NCI-H1436 (cell line): Measurements from ENCODE around the gene SOX13.

Experiments used
- DNase-seq: peaks from one replicate; lab custom pipeline; 2025; lab: John Stamatoyannopoulos, UW

Gene SOX13

GRCh38 chr1:204062106-204062505 is 10.8 kb upstream of the SOX13 start:
- DNase-seq: no peak

DNA sequence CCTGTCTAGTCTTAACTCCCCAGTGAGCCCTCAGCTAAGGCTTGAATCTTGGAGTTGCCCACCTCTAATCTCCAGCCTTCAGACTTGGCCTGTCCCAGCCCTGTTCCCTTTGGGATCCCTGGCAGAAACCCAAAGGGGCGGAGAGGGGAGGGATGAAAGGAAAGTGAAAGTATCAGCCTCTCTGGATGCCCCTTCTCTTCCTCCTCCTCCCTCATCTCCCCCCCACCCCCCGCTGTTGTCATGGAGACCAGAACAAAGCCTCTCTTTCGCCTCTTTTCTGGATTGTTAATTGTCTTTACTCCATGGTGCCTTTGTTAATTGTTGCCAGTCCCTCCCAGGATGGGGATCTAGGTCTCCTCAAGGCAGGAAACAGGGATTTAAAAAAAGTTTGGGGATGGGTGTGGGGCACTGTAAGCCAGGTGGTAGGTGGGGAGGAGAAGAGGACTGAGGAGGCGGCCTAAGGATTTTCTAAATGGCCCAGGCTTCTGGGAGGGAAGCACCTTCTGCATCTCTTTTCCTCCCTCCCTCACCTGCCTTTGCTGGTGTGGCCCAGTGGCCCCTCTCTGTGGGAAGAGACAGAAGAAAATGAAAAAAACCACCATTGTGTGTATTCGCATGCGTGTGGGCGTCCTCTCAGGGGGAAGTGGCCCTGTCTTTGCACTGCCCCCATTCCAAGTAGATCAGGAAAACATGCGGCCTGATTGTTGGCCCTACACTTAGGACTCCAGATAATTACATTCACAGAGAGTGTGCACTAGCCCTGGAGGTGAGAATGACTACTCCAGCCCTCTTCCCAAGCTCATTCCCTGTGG is 7.5 kb upstream of the SOX13 start:
- DNase-seq: peak; percentile 69

- DNase-seq: no peak
Observed at GRCh38 chr1:204065986-204066300, 7.0 kb upstream of the SOX13 start.

DNA sequence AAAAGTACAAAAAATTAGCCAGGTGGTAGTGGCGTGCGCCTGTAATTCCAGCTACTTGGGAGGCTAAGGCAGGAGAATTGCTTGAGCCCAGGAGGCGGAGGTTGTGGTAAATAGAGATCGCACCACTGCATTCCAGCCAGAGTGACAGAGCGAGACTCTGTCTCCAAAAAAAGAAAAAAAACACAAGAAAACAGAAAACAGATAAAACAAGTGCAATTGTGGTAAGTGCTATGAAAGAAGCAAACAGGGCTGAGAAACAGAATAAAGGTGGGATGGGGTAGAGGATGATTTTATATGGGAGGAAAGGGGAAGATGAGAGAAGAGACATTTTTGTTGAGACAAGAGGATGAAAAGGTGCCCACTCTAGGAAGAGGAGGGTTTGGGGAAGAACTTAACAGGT is 5.0 kb upstream of the SOX13 start:
- DNase-seq: no peak

- no peak for DNase-seq
Observed at GRCh38 chr1:204069887-204070286, 3.0 kb upstream of the SOX13 start.

- no peak for DNase-seq
Observed at GRCh38 chr1:204070895-204071294, 2.0 kb upstream of the SOX13 start.

- DNase-seq: peak; percentile 28
Observed at GRCh38 chr1:204073837-204074273, 940 bp downstream of the SOX13 start.

- DNase-seq: peak; percentile 32
Observed at GRCh38 chr1:204074274-204075138, 1.6 kb downstream of the SOX13 start.

DNA sequence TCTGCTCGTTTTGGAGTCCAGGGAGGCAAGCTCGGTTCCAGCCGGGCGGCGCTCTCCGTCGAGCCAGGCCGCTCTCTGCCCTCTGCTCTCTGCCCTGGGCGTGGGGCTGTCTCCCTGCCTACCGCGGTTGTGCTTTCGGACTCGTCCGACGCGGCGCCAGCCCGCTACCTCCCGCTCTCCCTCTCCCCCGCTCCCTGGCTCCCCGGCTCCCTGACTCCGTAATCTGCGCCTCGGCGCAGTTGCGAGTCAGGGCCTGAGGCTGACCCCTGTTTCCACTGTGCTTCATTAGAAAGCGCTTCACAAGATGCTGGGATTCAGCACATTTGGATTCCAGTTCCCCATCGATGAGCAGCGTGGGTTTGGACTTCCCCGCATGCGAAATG is 2.2 kb downstream of the SOX13 start:
- DNase-seq: no peak

DNA sequence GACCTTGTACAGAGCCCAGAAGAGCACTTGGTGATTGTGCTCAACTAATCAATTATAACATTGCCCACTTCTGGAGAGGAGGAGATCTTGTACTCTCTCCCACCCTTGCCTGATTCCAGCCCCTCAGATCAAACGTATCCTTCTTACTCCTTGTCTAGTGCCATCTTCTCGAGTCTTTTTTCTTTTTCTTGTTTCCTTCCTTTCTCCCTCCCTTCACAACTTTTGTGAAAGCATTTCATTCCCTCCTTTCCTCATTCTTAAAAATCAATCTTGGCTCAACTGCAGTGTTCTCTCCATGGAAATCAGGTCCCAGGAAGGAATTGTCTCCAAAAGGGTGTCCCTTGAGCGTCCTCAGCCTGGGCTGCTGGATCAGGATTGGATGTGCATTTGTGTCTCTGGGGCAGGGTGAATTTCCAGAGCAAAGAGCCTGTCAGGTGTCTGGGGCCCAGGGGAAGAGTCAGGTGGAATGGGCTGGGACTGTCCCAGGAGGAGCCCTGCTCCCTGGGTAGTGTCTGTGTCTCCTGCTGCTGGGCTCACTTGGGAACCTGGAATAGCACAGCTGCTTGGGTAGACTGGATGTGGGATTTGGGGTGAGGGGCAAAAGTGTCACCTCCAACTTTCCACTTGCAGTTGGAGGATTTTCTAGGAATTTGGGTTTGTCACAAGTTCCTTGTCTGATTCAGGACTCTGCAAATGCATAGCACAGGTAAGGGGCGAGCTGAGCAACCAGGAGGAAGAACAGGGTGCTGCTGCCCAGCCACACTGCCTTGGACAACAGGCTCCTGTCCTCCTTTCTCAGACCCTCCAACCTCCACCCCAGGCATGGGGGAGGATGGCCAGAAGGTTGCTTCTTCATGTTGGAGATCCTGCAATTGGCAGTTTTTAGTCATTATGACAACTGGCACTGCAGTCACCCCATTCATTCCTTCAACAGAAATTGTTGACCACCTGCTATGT is 3.3 kb downstream of the SOX13 start:
- no peak for DNase-seq

GRCh38 chr1:204076891-204077290 is 4.0 kb downstream of the SOX13 start:
- no peak for DNase-seq

DNA sequence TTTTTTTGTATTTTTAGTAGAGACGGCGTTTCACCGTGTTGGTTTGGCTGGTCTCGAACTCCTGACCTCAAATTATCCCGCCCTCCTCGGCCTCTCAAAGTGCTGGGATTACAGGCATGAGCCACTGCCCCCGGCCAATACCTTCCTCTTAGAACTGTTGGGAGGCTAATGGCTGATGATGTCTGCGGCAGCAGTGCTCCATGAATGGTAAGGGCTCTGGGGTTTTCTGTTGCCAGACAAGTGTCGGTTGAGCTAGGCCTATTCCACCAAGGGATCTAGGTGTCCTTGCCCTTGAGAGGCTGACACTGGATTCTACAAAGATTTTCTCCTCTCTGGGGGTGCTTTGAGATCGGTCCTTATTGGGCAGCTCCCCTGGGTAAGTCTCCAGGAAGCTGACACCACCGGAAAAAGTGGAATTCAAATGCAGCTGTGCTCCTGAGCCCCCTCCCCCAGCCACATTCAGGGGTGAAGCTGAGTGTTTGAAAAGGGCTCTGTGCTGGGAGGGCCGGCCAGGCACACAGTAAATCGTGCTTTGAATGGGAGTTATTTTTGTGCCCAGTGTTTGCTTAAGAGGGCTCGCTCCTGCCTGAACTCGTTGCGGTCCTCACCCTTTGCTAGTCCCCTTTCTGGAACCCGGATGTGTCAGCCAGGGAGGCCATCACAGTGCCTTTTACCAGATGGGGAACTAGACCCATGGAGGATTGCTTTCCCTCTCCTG is 5.2 kb downstream of the SOX13 start:
- peak; percentile 43 for DNase-seq

GRCh38 chr1:204079608-204079999 is 6.7 kb downstream of the SOX13 start:
- DNase-seq: no peak

GRCh38 chr1:204080163-204080903 is 7.4 kb downstream of the SOX13 start:
- peak; percentile 95 for DNase-seq

- DNase-seq: no peak
Observed at GRCh38 chr1:204081164-204081790, 8.4 kb downstream of the SOX13 start.

DNA sequence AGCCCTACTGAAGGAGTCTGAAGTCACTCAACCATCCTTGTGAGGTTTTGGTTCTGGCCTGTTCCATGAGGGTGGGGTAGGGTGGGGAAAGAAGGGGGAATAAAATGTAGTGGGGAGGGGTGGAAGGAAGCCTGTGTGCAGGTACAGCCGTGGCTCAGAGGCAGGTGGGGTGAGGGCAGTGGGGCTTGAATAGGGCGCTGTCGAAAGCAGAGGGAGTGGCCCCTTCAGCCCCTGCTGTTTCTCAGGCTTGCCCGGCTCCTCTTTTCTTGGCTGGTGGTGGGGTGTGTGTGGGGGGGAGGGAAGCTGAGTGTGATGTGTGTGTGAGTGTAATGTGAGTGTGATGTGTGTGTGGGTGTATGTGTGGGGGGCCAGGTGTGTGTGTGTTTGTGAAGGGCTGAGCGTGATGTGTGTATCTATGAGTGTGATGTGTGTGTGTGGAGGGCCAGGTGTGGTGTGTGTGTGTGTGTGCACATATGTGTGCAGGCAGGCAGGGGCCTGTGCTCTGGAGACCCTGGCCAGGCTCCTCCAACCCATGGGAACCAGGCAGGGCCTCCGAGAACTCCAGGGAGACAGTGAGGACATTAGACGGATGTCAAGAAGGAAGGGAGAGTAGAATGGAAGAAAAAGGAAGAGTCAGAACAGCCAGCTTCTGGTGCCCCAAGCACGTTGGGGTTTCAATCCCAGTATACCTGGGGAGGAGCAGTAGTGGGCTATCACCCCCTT is 9.0 kb downstream of the SOX13 start:
- no peak for DNase-seq

DNA sequence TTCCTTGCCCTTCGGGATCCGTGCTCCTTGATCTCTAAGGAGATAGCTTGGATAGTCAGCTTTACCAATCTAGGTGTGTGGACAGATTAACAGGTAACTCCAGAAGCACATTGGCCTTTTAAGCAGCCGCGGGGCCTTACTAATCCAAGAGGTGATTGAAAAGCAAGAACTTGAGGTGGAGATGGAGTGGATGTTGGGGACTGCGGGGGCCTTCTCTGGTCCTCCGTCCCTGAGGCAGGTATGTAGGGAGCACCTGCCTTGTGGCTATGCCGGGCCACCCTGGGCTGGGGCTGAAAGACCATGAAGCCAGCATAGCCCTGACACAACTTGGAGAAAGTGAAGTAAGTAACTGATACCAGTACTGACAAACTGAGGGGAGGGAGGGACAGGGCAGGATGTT is 10.6 kb downstream of the SOX13 start:
- DNase-seq: no peak

- DNase-seq: peak; percentile 64
Observed at GRCh38 chr1:204084247-204084772, 11.4 kb downstream of the SOX13 start.

GRCh38 chr1:204085876-204086275 is 13.0 kb downstream of the SOX13 start:
- no peak for DNase-seq
